HCT116 (cell line): Measurements from ENCODE around the gene SNAI1. TPM values are rescaled to one million over a fixed set of nuclear protein-coding genes. Genes with fewer than 3 reads are reported as not detected.
A peak's percentile ranks its signal among the peaks of the same experiment; 100 is the strongest.

Experiments used
- ATAC-seq: fragments of 200-7000 bp; cut with Tn5 transposase; 2 replicates; pipeline ENCODE4 v1.9.1; 2020; ENCODE audit warnings: mild to moderate bottlenecking, moderate library complexity
- BruUV-seq: library from RNA; stranded (reverse); fragments of 400-500 nt; replicated peaks from 2 replicates; lab custom pipeline; 2021; lab: Mats Ljungman, UMichigan
- CTCF ChIA-PET: fragments of 300-600 bp; sonication (Branson Sonifier 250); formaldehyde crosslinking; loops from one replicate; lab custom pipeline; 2021; ENCODE audit warnings: antibody characterized with exemption; lab: Charles Lee
- POLR2A ChIA-PET: fragments of 300-600, 350-600 bp; sonication (Branson Sonifier 250); formaldehyde crosslinking; loops from one replicate; lab custom pipeline; 2021; ENCODE audit warnings: antibody characterized with exemption; lab: Charles Lee
- RAD21 ChIA-PET, 2 experiments: fragments of 300-600 bp; sonication (Branson Sonifier 250); formaldehyde crosslinking; loops; one replicate each; lab custom pipeline; 2023; ENCODE audit warnings: low total read pairs in 2 of 2; ENCODE audit not compliant: uncharacterized antibody in 2 of 2, unreplicated experiment in 2 of 2, low non-redundant PET in 1 of 2; lab: Charles Lee
- DNase-seq: peaks from one replicate; pipeline ENCODE4 v3.0.0-alpha.2; 2010; ENCODE audit warnings: low read depth, low spot score
- H2AFZ ChIP-seq: fragments of 200-600 bp; shearing (Covaris generic), sonication (generic); 2 replicates; pipeline ENCODE4 v1.6.1; 2017; ENCODE audit warnings: low read depth, mixed run types, mixed read lengths, antibody characterized with exemption, low read length; ENCODE audit not compliant: poor library complexity, severe bottlenecking
- H3K27ac ChIP-seq: 2 replicates; pipeline ENCODE4 v1.5.1; 2012; ENCODE audit warnings: low read depth, low read length
- H3K27me3 ChIP-seq: fragments of 200-600 bp; sonication (generic); 2 replicates; pipeline ENCODE4 v1.6.1; 2016; ENCODE audit warnings: mixed run types, low read length, mixed read lengths; ENCODE audit not compliant: insufficient read depth
- H3K36me3 ChIP-seq, 2 experiments: fragments of 200-500 bp in 1 of 2; fragments of 200-600 bp in 1 of 2; sonication (Bioruptor generic) in 1 of 2; sonication (generic) in 1 of 2; 2 replicates each; pipeline versions ENCODE4 v1.5.1 to v1.6.1; 2014 to 2016; ENCODE audit warnings: low read length in 2 of 2, inconsistent platforms in 1 of 2, mixed read lengths in 1 of 2, mixed run types in 1 of 2; ENCODE audit not compliant: insufficient read depth in 2 of 2, control insufficient read depth in 1 of 2
- H3K4me1 ChIP-seq, 2 experiments: fragments of 200-600 bp in 1 of 2; sonication (generic) in 1 of 2; 2 replicates each; pipeline versions ENCODE4 v1.5.1 to v1.6.1; 2012 to 2017; ENCODE audit warnings: low read length in 2 of 2, inconsistent platforms in 1 of 2, mild to moderate bottlenecking in 1 of 2, mixed read lengths in 1 of 2, mixed run types in 1 of 2, moderate library complexity in 1 of 2; ENCODE audit not compliant: insufficient read depth in 2 of 2, control insufficient read depth in 1 of 2
- H3K4me2 ChIP-seq: fragments of 200-600 bp; sonication (generic); 2 replicates; pipeline ENCODE4 v1.6.1; 2017; ENCODE audit warnings: mixed run types, low read length, mixed read lengths
- H3K4me3 ChIP-seq, 2 experiments: fragments of 200-600 bp in 1 of 2; sonication (generic) in 1 of 2; replicated peaks in 1 of 2; 2 replicates each; pipeline ENCODE4 v1.5.1; 2011 to 2016; ENCODE audit warnings: low read length in 2 of 2, control low read depth in 1 of 2, low read depth in 1 of 2, mild to moderate bottlenecking in 1 of 2, mixed read lengths in 1 of 2, mixed run types in 1 of 2
- H3K79me2 ChIP-seq: fragments of 200-600 bp; sonication (generic); 2 replicates; pipeline ENCODE4 v1.6.1; 2017; ENCODE audit warnings: mild to moderate bottlenecking, mixed run types, low read length, moderate library complexity, mixed read lengths; ENCODE audit not compliant: insufficient read depth
- H3K9ac ChIP-seq: fragments of 200-600 bp; sonication (generic); 2 replicates; pipeline ENCODE4 v1.6.1; 2016; ENCODE audit warnings: low read length, mixed read lengths
- H3K9me2 ChIP-seq: fragments of 200-600 bp; sonication (generic), shearing (Covaris generic); 2 replicates; pipeline ENCODE4 v1.6.1; 2017; ENCODE audit warnings: mixed run types, mild to moderate bottlenecking, moderate library complexity; ENCODE audit not compliant: insufficient read depth
- H3K9me3 ChIP-seq, 2 experiments: fragments of 200-500 bp in 1 of 2; fragments of 200-600 bp in 1 of 2; sonication (Bioruptor generic) in 1 of 2; sonication (generic) in 1 of 2; 2 replicates each; pipeline ENCODE4 v1.6.1; 2014 to 2017; ENCODE audit warnings: low read length in 2 of 2, mixed read lengths in 2 of 2, inconsistent platforms in 1 of 2, low read depth in 1 of 2, mild to moderate bottlenecking in 1 of 2, mixed run types in 1 of 2, moderate library complexity in 1 of 2; ENCODE audit not compliant: control insufficient read depth in 1 of 2, insufficient read depth in 1 of 2
- H4K20me1 ChIP-seq: fragments of 200-600 bp; sonication (generic), shearing (Covaris generic); 2 replicates; pipeline ENCODE4 v1.6.1; 2017; ENCODE audit warnings: mixed run types, mild to moderate bottlenecking, moderate library complexity; ENCODE audit not compliant: insufficient read depth
- CTCF ChIP-seq, 3 experiments: fragments of 200-600 bp in 1 of 3; sonication (generic) in 1 of 3; IDR thresholded peaks in 2 of 3; conservative IDR thresholded peaks in 1 of 3; 2 replicates each; pipeline ENCODE4 v1.5.1; 2012 to 2017; ENCODE audit warnings: low read depth in 2 of 3, low read length in 2 of 3, antibody characterized with exemption in 1 of 3, borderline replicate concordance in 1 of 3, control low read depth in 1 of 3, mild to moderate bottlenecking in 1 of 3, mixed read lengths in 1 of 3, mixed run types in 1 of 3, moderate library complexity in 1 of 3; ENCODE audit not compliant: insufficient read depth in 1 of 3
- EGR1 ChIP-seq: IDR thresholded peaks from 2 replicates; pipeline ENCODE4 v1.6.1; 2012; ENCODE audit warnings: low read depth
- REST ChIP-seq: IDR thresholded peaks from 2 replicates; pipeline ENCODE4 v1.6.1; 2012; ENCODE audit warnings: low read depth
- SP1 ChIP-seq: IDR thresholded peaks from 2 replicates; pipeline ENCODE4 v1.6.1; 2012; ENCODE audit warnings: low read depth
- TCF7L2 ChIP-seq: IDR thresholded peaks from 2 replicates; pipeline ENCODE4 v1.7.0; 2011; ENCODE audit warnings: borderline replicate concordance, inconsistent platforms; ENCODE audit not compliant: insufficient read depth, insufficient read length; ENCODE audit errors: extremely low read depth
- YY1 ChIP-seq: IDR thresholded peaks from 2 replicates; pipeline ENCODE4 v1.6.1; 2011; ENCODE audit warnings: low read length, low read depth, moderate library complexity, mild to moderate bottlenecking; ENCODE audit not compliant: insufficient replicate concordance; ENCODE audit errors: extremely low read depth
- intact Hi-C: fragments of 100-400 bp; cut with micrococcal nuclease; formaldehyde crosslinking; loops from 2 replicates; pipeline ENCODE4 v1.10.0; 2022
- total RNA-seq: library from RNA; stranded (reverse); gene quantifications from one replicate; pipeline ENCODE4 v1.2.1, GENCODE V29; 2021; ENCODE audit not compliant: unreplicated experiment

The SNAI1 gene
- total RNA-seq, 1 experiment from 2014 or later: 13.4 TPM

GRCh38 chr20:50029083-50029696 lies 46.4 kb downstream of the SNAI1 start:
- no peak for ATAC-seq
- Histone ChIP-seq H3K9ac (no peak overlapping the region), H3K4me1 (peaks cover 7 to 32% of the 10 kb centered on the region in 2 experiments; a peak in 3 of 4 replicates)

More at GRCh38 chr20:50029083-50029696, 46.4 kb downstream of the SNAI1 start:
- Histone ChIP-seq H3K27me3 (no peaks in the 10 kb centered on the region), H3K9me2 (no peaks in the 10 kb centered on the region), H3K36me3 (no peaks in the 10 kb centered on the region), H3K79me2 (no peaks in the 10 kb centered on the region), H4K20me1 (no peaks in the 10 kb centered on the region), H3K4me2 (peak overlapping the region; percentile 46; the same call in 1 of the 2 replicates), H3K9me3 (no peaks in the 10 kb centered on the region), H3K4me3 (no peak overlapping the region), H2AFZ (no peak overlapping the region), H3K27ac (no peak overlapping the region)
- ChIA-PET POLR2A (no interaction called here), CTCF (no interaction called here), RAD21 (no interaction called here)
- no peak for TF ChIP-seq YY1
- no peak for TF ChIP-seq SP1
- TF ChIP-seq TCF7L2: no peak
- no peak for TF ChIP-seq CTCF (IDR thresholded peaks at IDR 0.05 in 2 of 3, conservative IDR thresholded peaks at IDR 0.05 in 1 of 3; ENCODE audit: borderline replicate concordance in 1 of 3, insufficient read depth in 1 of 3, low read depth in 2 of 3, low read length in 2 of 3)
- TF ChIP-seq REST: no peak
- TF ChIP-seq EGR1: no peak
- BruUV-seq: no TSS peak
- DNase-seq: no peak
- intact Hi-C loops: no loop called here
